ENCODE data around the gene TSSK6.

DNA sequence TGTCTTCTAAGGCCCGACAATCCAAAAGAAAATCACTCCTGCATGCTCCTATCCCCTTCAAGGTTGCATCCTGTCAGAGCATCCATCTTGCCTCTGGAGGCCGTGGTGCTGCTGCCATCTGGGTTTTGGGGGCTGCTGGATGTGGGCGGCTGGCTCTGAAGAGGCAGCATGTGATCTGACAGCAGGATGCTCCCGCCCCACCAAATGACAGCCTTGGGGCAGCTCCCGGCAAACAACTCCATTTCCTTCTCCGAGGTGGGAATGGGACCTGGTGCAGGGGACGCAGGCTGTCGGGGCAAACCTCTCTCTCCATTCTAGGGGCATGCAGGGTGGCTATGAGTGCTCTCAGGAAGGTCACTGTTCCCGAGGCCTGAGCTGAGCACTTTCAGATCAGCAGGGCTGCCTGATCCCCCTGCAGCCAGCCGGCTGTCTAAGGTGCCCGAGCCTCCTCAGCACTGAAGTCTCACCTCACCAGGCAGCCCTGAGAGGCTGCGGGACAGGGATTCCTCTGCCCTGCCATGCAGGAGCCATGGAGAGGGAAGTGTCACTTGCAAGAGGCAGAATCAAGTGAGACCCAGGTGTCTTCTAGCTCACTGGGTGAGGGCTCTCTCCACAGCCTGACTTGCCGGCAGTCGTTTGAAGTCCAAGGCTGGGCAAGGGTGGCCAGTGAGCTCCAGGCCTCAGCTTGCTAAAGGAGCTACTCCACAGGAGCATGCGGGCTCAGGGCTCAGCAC lies 28.8 kb downstream of the TSSK6 start:
- TF ChIP-seq, protein P1, sequence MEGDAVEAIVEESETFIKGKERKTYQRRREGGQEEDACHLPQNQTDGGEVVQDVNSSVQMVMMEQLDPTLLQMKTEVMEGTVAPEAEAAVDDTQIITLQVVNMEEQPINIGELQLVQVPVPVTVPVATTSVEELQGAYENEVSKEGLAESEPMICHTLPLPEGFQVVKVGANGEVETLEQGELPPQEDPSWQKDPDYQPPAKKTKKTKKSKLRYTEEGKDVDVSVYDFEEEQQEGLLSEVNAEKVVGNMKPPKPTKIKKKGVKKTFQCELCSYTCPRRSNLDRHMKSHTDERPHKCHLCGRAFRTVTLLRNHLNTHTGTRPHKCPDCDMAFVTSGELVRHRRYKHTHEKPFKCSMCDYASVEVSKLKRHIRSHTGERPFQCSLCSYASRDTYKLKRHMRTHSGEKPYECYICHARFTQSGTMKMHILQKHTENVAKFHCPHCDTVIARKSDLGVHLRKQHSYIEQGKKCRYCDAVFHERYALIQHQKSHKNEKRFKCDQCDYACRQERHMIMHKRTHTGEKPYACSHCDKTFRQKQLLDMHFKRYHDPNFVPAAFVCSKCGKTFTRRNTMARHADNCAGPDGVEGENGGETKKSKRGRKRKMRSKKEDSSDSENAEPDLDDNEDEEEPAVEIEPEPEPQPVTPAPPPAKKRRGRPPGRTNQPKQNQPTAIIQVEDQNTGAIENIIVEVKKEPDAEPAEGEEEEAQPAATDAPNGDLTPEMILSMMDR (IDR thresholded peaks at IDR 0.05; ENCODE audit: low read depth, low read length, missing input control) = no peak
- TF ChIP-seq, protein P2, sequence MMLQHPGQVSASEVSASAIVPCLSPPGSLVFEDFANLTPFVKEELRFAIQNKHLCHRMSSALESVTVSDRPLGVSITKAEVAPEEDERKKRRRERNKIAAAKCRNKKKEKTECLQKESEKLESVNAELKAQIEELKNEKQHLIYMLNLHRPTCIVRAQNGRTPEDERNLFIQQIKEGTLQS (IDR thresholded peaks at IDR 0.05) = no peak
- TF ChIP-seq, protein P3, sequence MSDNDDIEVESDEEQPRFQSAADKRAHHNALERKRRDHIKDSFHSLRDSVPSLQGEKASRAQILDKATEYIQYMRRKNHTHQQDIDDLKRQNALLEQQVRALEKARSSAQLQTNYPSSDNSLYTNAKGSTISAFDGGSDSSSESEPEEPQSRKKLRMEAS (IDR thresholded peaks at IDR 0.05) = no peak
- no peak for TF ChIP-seq SP1 (IDR thresholded peaks at IDR 0.05)
- TF ChIP-seq, protein P4, sequence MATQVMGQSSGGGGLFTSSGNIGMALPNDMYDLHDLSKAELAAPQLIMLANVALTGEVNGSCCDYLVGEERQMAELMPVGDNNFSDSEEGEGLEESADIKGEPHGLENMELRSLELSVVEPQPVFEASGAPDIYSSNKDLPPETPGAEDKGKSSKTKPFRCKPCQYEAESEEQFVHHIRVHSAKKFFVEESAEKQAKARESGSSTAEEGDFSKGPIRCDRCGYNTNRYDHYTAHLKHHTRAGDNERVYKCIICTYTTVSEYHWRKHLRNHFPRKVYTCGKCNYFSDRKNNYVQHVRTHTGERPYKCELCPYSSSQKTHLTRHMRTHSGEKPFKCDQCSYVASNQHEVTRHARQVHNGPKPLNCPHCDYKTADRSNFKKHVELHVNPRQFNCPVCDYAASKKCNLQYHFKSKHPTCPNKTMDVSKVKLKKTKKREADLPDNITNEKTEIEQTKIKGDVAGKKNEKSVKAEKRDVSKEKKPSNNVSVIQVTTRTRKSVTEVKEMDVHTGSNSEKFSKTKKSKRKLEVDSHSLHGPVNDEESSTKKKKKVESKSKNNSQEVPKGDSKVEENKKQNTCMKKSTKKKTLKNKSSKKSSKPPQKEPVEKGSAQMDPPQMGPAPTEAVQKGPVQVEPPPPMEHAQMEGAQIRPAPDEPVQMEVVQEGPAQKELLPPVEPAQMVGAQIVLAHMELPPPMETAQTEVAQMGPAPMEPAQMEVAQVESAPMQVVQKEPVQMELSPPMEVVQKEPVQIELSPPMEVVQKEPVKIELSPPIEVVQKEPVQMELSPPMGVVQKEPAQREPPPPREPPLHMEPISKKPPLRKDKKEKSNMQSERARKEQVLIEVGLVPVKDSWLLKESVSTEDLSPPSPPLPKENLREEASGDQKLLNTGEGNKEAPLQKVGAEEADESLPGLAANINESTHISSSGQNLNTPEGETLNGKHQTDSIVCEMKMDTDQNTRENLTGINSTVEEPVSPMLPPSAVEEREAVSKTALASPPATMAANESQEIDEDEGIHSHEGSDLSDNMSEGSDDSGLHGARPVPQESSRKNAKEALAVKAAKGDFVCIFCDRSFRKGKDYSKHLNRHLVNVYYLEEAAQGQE (IDR thresholded peaks at IDR 0.05) = no peak
- TF ChIP-seq GABPA (IDR thresholded peaks at IDR 0.05 in 1 of 2, conservative IDR thresholded peaks at IDR 0.05 in 1 of 2) = no peak
- TF ChIP-seq, protein P5, sequence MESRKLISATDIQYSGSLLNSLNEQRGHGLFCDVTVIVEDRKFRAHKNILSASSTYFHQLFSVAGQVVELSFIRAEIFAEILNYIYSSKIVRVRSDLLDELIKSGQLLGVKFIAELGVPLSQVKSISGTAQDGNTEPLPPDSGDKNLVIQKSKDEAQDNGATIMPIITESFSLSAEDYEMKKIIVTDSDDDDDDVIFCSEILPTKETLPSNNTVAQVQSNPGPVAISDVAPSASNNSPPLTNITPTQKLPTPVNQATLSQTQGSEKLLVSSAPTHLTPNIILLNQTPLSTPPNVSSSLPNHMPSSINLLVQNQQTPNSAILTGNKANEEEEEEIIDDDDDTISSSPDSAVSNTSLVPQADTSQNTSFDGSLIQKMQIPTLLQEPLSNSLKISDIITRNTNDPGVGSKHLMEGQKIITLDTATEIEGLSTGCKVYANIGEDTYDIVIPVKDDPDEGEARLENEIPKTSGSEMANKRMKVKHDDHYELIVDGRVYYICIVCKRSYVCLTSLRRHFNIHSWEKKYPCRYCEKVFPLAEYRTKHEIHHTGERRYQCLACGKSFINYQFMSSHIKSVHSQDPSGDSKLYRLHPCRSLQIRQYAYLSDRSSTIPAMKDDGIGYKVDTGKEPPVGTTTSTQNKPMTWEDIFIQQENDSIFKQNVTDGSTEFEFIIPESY (IDR thresholded peaks at IDR 0.05) = no peak
- TF ChIP-seq EGR1 (IDR thresholded peaks at IDR 0.05; ENCODE audit: low read depth in 2 of 2) = no peak
- no peak for TF ChIP-seq FOXA2 (IDR thresholded peaks at IDR 0.05)
- TF ChIP-seq YY1 (IDR thresholded peaks at IDR 0.05) = no peak

All from liver (tissue), 3 donors.